RCC 7860 (cell line): ENCODE measurements around the gene DNAJC7.
"Not testable (repeated sequence)": the region's sequence is repeated elsewhere in the genome, so short reads cannot be mapped to it uniquely, and the experiment has no call there.

Source experiments
- DNase-seq: peaks from one replicate; pipeline ENCODE4 v3.0.0-alpha.2; 2015; ENCODE audit warnings: low spot score
- FAIRE-seq: peaks from 2 replicates; lab custom pipeline; 2012; peaks lifted over from hg19 to GRCh38; lab: Jason Lieb, UNC

The DNAJC7 gene

DNA sequence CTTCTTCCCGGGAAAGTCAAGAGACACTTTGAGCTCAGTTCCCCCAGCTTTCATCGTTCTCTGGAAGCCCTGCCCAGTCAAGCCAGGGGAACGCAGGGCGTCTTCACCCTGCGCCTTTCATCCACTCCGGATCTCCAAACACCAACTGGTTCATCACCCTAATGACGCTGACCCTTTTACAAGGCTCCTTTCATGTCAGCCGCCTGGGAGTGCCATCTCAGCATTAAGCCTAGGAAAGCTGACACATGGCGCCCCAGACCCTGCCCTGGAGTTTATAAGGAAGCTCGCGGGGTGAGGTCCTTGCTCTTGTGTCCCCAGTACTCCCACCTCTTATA, 594 bp upstream of the DNAJC7 start:
- FAIRE-seq (no peak), DNase-seq (no peak)

DNA sequence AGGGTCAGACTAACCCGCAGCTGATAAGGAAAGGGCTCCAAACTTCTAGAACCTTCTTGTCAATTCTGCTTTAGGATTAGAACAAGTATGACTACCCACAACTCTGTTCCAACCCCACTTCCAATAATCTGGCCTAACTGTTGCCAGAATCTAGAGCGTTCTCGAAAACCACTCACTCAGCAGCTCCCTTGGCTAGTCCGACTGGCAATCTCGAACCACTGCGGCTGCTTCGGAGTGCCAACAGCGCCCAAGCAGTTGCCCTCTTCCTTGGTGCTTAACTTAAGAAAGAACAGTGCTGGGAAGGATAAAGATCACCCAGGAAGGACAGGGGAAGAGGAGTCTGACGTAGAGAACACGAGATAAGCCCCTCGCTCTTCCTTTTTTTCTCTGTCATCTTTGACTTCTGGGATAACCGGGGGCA, 818 bp downstream of the DNAJC7 start:
- FAIRE-seq: no peak
- no peak for DNase-seq

DNA sequence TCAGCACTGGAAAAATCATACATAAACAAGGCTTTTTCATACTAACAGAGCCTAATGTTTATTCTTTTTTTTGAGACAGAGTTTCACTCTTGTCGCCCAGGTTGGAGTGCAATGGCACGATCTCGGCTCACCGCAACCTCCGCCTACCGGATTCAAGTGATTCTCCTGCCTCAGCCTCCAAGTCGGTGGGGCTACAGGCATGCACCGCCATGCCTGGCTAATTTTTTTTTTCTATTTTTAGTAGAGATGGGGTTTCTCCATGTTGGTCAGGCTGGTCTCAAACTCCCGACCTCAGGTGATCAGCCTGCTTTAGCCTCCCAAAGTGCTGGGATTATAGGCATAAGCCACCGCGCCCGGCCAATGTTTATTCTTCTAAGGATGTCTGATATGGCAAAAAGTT, 3.5 kb downstream of the DNAJC7 start:
- not testable (repeated sequence) for DNase-seq, FAIRE-seq

DNA sequence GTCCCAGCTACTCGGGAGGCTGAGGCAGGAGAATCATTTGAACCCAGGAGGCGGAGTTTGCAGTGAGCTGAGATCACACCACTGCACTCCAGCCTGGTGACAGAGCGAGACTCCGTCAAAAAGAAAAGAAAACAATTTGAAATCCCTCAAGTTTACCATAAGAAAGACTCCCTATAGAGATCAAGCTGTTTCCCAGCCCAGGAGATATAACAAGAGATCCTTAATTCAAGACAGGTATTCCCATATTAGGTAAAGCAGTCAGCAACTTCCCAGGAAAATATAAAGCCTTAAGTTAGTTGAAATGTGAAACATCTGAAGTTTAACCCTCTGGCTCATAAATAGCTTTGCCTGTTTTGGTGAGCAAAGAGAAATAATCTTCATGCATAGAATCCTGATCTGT, 4.9 kb downstream of the DNAJC7 start:
- not testable (repeated sequence) for DNase-seq, FAIRE-seq

DNA sequence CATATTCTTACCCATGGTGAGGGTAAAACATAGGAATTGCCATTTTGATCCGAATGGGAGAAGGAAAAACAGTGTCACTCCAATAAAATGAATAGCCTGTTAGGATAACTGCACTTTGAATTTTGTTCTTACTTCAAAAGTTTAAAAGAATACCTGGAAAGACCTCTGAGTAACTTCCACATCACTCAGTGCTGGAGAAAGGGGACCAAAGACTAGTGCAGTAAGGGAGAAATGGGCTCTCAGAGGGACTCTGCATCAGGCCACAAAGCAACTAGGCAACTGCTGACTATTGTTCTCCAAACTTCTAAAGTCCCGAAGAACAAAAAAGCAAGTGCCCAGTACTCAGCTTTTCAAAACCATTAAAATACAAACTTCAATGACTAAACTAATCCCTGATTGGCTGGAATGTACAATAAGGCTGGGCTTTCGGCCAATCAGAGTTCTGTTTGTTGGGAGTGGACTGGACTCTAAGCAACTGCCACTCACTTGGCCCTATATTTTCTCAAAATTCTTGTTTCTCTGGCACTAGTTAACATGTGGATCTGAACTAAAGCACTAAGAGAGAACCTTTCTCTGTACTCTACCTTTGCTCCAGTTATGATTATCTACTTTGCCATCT, 6.2 kb downstream of the DNAJC7 start:
- no peak for FAIRE-seq
- DNase-seq: no peak

DNA sequence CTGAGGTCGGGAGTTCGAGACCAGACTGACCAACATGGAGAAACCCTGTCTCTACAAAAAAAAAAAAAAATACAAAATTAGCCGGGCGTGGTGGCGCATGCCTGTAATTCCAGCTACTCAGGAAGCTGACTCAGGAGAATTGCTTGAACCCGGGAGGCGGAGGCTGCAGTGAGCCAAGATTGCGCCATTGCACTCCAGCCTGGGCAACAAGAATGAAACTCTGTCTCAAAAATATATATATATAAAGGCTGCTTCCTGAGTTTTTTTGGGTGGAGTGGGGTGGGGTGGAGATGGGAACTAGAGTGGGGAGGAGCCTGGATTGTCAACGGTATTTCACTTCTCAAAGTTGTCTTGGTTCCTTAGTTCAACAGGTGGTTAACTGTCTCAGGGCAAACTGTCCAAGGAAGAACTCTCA, 7.0 kb downstream of the DNAJC7 start:
- DNase-seq: not testable (repeated sequence)

DNA sequence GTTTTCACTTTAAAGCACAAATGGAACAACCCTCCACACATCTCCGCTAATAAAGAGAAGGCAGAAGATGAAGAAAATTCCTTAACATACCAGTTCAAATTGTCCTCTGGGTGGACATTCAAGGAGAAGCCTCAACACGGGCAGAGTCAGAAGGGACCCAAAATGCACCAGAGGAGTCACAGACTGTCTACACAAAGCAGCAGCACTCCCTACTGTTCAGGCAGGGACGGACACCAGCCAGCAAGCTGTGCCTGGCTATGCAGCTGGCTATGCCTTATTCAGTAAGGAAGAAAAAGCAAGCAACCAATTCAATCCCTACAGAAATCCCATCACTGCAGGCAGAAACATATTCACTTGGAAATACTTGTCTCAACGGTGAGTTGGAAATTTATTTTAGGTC, 8.1 kb downstream of the DNAJC7 start:
- DNase-seq (no peak), FAIRE-seq (no peak)

More for the DNA sequence above, 7.0 kb downstream of the DNAJC7 start:
- not testable (repeated sequence) for FAIRE-seq

DNA sequence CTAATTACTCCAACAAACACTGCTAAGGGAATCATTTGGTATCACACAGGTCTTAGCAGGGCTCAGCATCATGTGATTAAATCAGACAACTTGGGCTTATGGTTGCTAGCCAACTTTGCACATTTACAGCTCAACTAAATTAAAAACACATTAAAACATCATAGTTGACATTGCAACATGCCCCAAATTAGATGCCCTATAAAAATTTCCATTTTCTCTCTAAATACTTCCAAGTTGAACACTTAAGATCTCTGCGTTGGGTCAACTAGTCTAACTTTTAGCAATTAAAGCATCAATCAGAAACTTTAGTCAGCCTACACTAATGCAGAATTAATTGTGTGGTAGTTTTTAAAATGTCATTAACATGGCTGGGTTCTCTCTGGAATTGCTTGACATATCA, 12.1 kb downstream of the DNAJC7 start:
- DNase-seq: no peak
- FAIRE-seq: no peak

DNA sequence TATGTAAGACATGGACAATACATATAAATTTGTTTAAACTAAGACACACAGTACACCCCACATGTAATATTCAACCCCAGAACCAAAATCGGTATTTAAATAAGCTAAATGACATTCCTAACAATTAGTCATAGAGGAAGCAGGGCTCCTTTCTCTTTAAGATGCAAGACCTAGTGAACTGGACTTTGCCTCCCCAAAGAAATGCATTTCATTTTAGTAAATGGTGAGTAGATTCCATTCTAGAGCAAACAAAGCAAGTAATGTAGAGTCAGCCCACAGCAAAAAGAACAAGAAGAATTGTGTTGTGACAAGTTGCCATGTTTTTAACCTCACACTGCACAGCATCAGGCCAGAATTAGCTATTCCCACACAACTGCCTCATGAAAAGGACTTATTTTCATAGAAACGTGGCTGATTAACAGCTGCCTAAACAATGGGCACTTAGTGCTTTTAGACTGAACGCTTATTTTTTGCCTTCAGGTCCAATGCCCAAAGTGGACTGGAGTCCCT, 14.4 kb downstream of the DNAJC7 start:
- FAIRE-seq (no peak), DNase-seq (peak; percentile 24)

DNA sequence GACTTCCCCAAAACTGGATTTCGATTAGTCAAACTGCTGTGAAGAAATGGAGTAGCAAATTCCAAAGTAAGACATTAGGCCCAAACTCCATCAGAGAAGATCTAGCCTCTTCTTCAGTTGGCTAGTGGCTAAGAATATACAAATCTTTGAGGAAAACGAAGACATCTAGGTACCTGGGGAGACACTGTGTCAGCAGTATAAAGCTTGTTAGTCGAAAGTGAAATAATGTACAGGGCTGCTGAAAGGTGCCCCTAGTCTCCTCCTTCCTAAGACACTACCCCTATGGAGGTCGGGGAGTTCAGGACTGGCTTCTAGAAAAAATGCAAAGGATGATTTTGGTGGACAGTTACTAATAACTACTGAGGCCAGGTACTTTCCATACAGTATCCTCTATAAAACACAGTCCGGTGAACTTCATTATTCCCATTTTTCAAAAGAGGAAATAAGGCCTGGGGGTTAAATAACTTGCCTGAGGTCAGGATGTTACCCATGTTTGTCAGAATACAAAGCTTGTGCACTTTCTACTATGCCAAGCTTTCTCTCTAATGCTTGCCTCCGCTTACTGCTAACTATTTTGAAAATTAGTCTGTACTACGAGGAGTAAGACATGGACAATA, 15.0 kb downstream of the DNAJC7 start:
- FAIRE-seq (no peak), DNase-seq (no peak)

DNA sequence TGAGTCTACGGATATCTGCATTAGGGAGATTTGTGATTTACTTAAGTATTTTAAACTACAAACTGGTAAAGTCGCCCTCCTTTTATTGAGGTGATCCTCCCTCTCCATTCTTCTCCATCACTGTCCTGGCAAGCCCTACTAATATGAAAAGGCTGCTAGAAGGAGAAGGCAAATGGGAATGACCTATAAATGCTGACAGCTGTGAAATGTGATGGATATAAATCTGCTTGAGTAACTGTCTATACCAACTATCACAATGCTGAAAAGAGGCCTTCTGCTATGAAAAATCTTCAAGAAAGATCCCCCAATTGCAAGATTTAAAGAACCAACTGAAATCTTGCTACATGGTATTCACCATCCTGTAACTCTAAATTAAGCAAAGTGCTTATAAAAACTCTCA, 15.5 kb downstream of the DNAJC7 start:
- FAIRE-seq (no peak), DNase-seq (no peak)

DNA sequence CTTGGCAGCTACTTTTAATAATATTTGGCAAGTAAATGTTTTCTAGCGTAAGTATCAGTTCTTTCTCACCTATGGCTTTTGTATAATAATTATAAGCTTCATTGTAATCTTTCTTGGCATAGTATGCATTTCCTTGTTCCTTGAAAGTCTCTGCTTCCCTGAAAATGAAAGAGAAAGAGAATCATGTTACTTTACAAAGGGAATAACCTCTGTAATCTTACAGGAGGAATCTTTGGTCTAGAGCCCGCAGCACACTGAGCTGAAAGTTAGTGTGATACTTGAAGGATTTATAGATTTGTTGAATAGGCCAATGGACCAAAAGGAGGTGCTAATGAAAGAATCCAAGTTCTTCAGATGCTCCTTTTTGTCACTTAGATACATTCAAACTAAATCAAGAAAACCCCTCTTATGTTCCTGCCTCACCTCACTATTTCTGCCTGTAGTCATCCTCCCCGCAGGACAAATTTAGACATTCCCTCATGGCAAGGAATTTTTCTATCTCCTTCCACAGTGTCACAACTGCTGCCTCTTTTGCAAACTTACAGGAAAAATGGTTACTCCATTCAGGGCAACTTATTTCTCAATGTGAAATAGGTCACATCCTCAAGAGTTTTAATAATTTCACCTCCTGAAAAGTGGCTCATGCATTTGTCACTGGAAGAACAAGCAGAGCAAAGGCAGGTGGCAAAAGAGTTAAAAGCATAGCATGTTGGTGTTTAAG, 16.7 kb downstream of the DNAJC7 start:
- FAIRE-seq: no peak
- no peak for DNase-seq

DNA sequence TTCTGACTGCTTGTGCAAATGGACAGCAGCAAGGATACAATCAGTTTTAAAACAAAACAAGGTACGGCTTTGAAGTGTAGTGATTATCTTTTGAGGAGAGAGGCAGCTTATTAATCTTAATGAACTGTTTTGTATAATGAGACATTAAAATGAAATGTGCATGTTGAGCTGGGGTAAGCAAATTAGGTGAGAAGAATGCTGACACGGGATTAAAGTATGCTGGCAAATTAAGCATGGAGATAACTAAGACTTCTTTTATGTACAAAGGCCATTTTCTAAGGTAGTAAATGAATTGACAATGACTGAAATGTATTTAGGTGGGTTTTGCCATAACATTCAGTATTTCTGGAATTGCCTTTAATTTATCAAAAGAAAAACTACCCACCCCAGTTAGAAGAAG, 18.7 kb downstream of the DNAJC7 start:
- DNase-seq: no peak
- no peak for FAIRE-seq

DNA sequence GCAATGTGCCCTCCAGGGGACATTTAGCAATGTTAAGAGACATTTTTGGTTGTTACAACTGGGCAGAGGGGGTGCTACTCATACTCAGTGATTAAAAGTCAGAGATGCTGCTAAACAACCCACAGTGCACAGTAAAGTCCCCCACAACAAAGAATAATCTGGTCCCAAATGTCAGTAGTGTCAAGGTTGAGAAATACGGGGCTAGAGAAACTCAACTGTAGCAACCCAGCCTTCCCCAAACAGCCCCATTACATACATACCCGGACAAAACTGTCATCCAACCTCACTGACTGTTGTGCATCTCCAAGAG, 20.4 kb downstream of the DNAJC7 start:
- no peak for FAIRE-seq

DNA sequence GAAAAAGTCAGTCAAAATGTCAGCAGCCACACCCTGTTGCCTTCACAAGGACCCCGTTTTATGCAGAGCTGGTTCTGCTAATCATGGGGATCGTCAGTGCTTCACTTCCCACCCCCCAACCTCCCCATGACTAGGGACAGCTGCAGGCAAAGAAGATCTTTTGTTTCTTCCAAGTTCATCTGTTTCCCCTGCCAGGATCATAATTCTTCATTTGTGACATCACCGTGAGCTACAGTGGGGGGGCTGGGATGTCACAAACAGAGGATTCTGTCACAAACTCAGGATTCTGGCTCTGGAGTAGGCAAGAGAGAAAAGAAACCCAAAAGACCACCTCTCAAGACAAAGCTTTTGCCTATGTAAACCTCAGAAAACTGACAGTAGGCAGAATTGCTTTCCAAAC, 24.7 kb downstream of the DNAJC7 start:
- FAIRE-seq: no peak
- DNase-seq: no peak

More for the DNA sequence above, 20.4 kb downstream of the DNAJC7 start:
- no peak for DNase-seq

DNA sequence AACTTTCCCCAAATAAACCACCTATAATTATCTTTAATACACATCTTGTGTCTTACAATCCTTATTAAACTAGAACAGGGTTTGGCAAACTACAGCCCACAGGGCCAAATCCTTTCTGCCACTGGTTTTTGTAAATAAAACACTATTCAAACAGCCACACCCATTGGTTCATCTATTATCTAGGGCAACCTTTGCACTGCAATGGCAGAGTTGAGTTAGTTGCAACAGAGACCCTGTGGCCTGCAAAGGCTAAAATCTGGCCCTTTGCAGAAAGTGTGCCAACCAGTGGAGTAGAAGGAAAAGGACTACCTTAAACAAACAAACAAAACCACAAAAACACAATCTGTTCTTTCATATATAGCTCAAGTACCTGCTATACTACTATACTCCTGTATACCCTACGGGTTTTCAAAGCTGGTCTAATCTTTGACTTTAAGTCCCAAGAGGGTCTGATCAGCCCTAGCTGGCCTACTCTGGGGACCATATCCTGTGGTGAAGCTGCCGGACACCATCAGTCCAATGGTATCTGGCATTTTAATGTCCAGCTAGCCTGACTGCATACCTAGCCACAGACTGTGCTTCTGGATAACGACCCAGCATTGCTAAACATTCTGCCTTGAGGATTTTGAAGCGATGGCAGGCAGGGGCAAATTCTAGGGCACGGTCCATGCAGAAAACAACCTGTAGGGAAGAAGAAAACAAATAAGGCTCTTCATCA, 27.4 kb downstream of the DNAJC7 start:
- no peak for DNase-seq
- FAIRE-seq: no peak

DNA sequence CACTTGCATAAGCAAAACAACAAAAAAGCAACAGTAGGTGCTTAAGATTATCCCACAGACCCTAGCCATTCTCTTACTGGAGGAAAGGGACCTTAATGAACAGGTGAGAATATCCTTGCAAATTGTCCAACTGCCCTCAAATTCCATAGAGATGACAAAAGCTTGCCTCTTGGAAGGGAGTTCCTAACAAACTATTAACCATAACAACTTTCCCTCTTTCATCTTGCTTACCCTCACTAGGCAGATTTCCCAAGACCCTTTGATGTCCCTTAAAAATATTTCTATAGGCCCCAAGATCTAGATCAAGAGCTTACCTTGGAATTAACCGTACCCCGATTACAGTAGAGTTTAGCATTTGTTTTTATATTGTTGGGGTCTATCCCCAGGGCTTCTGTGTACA, 28.8 kb downstream of the DNAJC7 start:
- DNase-seq (no peak), FAIRE-seq (no peak)

DNA sequence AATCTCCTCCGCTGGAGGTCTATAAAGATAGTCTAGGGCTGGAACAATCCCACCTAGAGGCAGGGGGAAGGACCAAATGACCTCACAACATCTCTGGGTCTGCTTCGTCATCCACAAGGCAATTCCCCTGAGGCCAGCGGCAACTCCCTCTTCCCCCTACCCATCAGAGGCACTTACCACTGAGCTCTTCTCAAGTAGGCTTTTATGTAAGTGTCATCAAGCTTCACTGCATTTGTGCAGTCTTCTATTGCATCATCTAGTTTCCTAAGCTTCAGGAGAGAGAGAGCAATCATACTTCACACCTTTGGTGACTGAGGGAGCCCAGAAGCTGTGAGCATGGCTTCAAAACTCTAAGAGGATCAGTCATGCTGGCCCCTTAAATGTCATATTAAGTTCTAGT, 29.6 kb downstream of the DNAJC7 start:
- FAIRE-seq (no peak), DNase-seq (no peak)

DNA sequence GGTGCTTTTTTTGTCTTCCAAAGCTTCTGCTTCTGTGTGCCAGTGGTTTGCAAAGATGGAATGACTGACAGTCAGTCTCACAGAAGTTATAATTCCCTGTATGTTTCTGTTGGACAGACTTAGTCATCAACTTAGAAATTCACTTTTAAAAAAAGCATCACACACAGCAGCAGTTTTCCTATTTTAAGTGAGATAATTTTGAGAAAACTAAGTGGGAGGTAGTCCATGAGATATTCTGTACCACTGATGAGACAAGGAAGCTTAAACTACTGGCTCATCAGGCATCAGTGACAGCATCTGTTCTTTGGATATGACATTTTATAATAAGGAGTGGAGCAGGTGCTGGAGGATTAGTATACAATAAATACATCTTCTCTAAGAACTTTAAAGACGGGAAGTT, 30.6 kb downstream of the DNAJC7 start:
- FAIRE-seq (no peak), DNase-seq (no peak)

DNA sequence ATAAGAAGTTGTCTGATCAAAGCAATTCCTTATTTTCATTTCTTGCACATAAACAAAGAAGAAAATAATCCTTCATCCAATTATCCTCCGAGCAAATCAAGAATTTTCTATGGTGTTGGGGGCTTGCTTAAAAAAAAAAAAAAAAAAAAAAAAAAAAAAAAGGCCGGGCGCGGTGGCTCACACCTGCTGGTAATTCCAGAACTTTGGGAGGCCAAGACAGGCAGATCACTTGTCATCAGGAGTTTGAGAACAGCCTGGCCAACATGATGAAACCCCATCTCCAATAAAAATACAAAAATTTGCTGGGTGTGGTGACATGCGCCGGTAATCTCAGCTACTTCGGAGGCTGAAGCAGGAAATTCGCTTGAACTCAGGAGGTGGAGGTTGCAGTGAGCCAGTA, 31.3 kb downstream of the DNAJC7 start:
- DNase-seq: no peak
- no peak for FAIRE-seq

DNA sequence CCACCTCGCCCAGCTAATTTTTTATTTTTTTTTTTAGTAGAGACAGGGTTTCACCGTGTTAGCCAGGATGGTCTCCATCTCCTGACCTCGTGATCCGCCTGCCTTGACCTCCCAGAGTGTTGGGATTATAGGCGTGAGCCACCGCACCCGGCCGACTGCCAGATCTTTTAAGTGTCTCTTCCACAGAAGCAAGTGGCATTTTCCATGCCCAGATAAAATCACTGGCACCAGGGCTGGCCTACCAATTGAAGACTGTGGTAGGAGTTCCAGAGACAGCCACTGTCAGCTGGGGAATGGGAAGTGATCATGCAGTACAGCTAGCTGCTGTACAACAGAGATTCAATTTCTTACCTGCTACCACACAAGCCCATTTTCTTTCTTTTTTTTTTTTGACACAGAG, 32.8 kb downstream of the DNAJC7 start:
- no peak for DNase-seq
- no peak for FAIRE-seq
